Esophagus muscularis mucosa (tissue), 4 donors: ENCODE data around the gene SCTR. TPM values are rescaled to one million over a fixed set of nuclear protein-coding genes. Genes with fewer than 3 reads are reported as not detected.

ENCODE experiments used
- DNase-seq: peaks from one replicate; pipeline ENCODE4 v3.0.0-alpha.2; 2017; ENCODE audit errors: extremely low spot score
- H3K27ac ChIP-seq, 4 donors: fragments of 200-600 bp; sonication (generic); replicated peaks in 1 of 4; 1 replicate in 3 of 4; 2 replicates in 1 of 4; pipeline ENCODE4 v1.5.1; 2016 to 2019; ENCODE audit warnings: mild to moderate bottlenecking in 1 of 4
- H3K27me3 ChIP-seq, 4 donors: fragments of 200-600 bp; sonication (generic); one replicate each; pipeline versions ENCODE4 v1.5.1 to v1.6.0; 2016 to 2019
- H3K36me3 ChIP-seq, 4 donors: fragments of 200-600 bp; sonication (generic); one replicate each; pipeline ENCODE4 v1.5.1; 2016 to 2019
- H3K4me1 ChIP-seq, 4 donors: fragments of 200-600 bp; sonication (generic); one replicate each; pipeline ENCODE4 v1.5.1; 2016 to 2019
- H3K4me3 ChIP-seq, 4 donors: fragments of 200-600 bp; sonication (generic); 1 replicate in 2 of 4; 2 replicates in 2 of 4; pipeline ENCODE4 v1.5.1; 2016 to 2019; ENCODE audit warnings: mild to moderate bottlenecking in 4 of 4, moderate library complexity in 1 of 4
- H3K9me3 ChIP-seq, 4 donors: fragments of 200-600 bp; sonication (generic); 1 replicate in 3 of 4; 2 replicates in 1 of 4; pipeline ENCODE4 v1.5.1; 2016 to 2019
- CTCF ChIP-seq, 3 experiments: fragments of 200-600 bp in 2 of 3; fragments of 450-650 bp in 1 of 3; sonication (generic) in 2 of 3; IDR thresholded peaks; one replicate each; pipeline ENCODE4 v1.5.1; 2017 to 2019; ENCODE audit warnings: antibody characterized with exemption in 3 of 3, mild to moderate bottlenecking in 2 of 3, moderate library complexity in 1 of 3
- EP300 ChIP-seq: sonication (generic); formaldehyde crosslinking; IDR thresholded peaks from one replicate; pipeline ENCODE4 v1.6.1; 2017; ENCODE audit warnings: antibody characterized with exemption
- POLR2A ChIP-seq: fragments of 450-650 bp; IDR thresholded peaks from one replicate; pipeline ENCODE4 v1.6.1; 2017; ENCODE audit warnings: antibody characterized with exemption, moderate library complexity, mild to moderate bottlenecking, low read depth
- POLR2AphosphoS5 ChIP-seq, 2 donors: sonication (generic); formaldehyde crosslinking; IDR thresholded peaks; one replicate each; pipeline ENCODE4 v1.6.1; 2017; ENCODE audit warnings: antibody characterized with exemption in 2 of 2
- WGBS: methylation state at CpG from one replicate; pipeline ENCODE4 v1.1.5; 2018; 5-methylcytosine and 5-hydroxymethylcytosine counted together
- intact Hi-C: fragments of 100-400 bp; cut with DNase I; formaldehyde crosslinking; loops from one replicate; pipeline ENCODE4 v1.15.1; 2023
- total RNA-seq, 4 donors: library from RNA; depleted of rRNA; stranded (reverse); fragments of >200 nt; gene quantifications; one replicate each; pipeline versions ENCODE4 v1.1.0 to v1.2.1, GENCODE V29; 2016

Gene SCTR
- total RNA-seq, 4 donors from 2014 or later, result not detected

- Histone ChIP-seq H3K27ac (no peak overlapping the region), H3K4me3 (no peak overlapping the region), H3K9me3 (no peaks in the 10 kb centered on the region), H3K4me1 (peaks cover 5 to 18% (median 13%) of the 10 kb centered on the region in 4 donors), H3K36me3 (no peaks in the 10 kb centered on the region), H3K27me3 (peaks cover 0 to 10% (median 0%) of the 10 kb centered on the region in 4 donors)
- intact Hi-C loops, result no loop called here
- TF ChIP-seq POLR2A (no peak), CTCF (IDR thresholded peaks at IDR 0.05) (no peak), POLR2AphosphoS5 (IDR thresholded peaks at IDR 0.05) (no peak), EP300 (no peak)
- 98% methylated on average over 12 of the region's 16 CpGs for WGBS
- DNase-seq, result no peak
Measured at GRCh38 chr2:119473621-119474370, 50.5 kb downstream of the SCTR start.

- Histone ChIP-seq H3K27ac (no peak overlapping the region), H3K4me1 (peaks cover 11 to 24% (median 20%) of the 10 kb centered on the region in 4 donors), H3K9me3 (no peaks in the 10 kb centered on the region), H3K36me3 (no peaks in the 10 kb centered on the region), H3K27me3 (peaks cover 0 to 10% (median 0%) of the 10 kb centered on the region in 4 donors), H3K4me3 (no peak overlapping the region)
- WGBS, result 95% methylated on average over 8 of the region's 8 CpGs
- TF ChIP-seq POLR2A, result no peak
- TF ChIP-seq POLR2AphosphoS5 (IDR thresholded peaks at IDR 0.05), result no peak
- no peak for TF ChIP-seq CTCF (IDR thresholded peaks at IDR 0.05)
- no peak for TF ChIP-seq EP300
- no peak for DNase-seq
- intact Hi-C loops, result no loop called here
Measured at GRCh38 chr2:119472749-119473148, 51.5 kb downstream of the SCTR start.

- WGBS, result 18% methylated on average over 2 of the region's 2 CpGs
- TF ChIP-seq CTCF (IDR thresholded peaks at IDR 0.05) (no peak), EP300 (no peak), POLR2AphosphoS5 (IDR thresholded peaks at IDR 0.05) (no peak), POLR2A (no peak)
- H3K27me3 ChIP-seq, result no peaks in the 10 kb centered on the region
- H3K4me1 ChIP-seq, result peaks cover 3 to 15% (median 11%) of the 10 kb centered on the region in 4 donors
- intact Hi-C loops, result no loop called here
- H3K27ac ChIP-seq, result no peak overlapping the region
- H3K9me3 ChIP-seq, result no peaks in the 10 kb centered on the region
- H3K36me3 ChIP-seq, result no peaks in the 10 kb centered on the region
- H3K4me3 ChIP-seq, result no peak overlapping the region
- no peak for DNase-seq
Measured at GRCh38 chr2:119469661-119470297, 54.5 kb downstream of the SCTR start.

GRCh38 chr2:119469131-119469530 lies 55.2 kb downstream of the SCTR start:
- TF ChIP-seq POLR2AphosphoS5 (IDR thresholded peaks at IDR 0.05) (no peak), EP300 (no peak), CTCF (IDR thresholded peaks at IDR 0.05) (no peak), POLR2A (no peak)
- H3K9me3 ChIP-seq, result no peaks in the 10 kb centered on the region
- H3K4me3 ChIP-seq, result no peak overlapping the region
- no peak for DNase-seq
- no peaks in the 10 kb centered on the region for H3K27me3 ChIP-seq
- H3K36me3 ChIP-seq, result no peaks in the 10 kb centered on the region
- H3K4me1 ChIP-seq, result peaks cover 0 to 15% (median 11%) of the 10 kb centered on the region in 4 donors
- intact Hi-C loops, result no loop called here
- H3K27ac ChIP-seq, result no peak overlapping the region
- WGBS, result 79% methylated on average over 6 of the region's 6 CpGs
